ENCODE measurements around the gene LIN9. TPM values are rescaled to one million over a fixed set of nuclear protein-coding genes. Genes with fewer than 3 reads are reported as not detected.

Gene LIN9
- total and polyA plus RNA-seq, 2 donors (not counting 3 experiments of a cell fraction or from before 2014, with no cell fraction given), result 2.5 to 7.6 TPM

DNA sequence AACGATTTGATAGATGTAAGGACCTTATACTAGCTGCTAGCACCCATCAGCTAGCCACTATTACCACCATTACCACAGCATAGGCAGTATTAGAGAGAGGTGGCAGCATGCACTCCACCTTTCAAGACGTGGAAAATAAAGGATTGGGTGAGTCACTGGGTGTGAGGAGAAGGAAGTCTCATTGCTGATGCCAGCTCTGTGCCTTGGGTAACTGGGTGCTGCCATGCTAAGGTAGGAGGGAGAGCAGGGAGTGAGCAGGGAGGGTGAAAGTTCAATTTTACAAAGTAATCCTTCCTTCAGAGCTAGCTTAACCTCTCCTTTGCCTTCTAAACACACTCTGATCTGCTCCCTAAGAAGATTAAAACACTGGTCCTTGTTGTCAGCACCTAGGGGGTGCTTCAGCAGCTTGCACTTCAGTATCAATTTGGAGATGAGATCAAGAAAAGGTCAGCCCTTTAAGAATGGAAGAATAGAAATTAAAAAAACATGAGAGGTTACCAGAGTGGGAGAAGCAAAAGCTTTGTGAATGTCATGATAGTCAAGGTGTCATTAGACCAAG is 1.8 kb upstream of the LIN9 start:
- Histone ChIP-seq H3K27ac (ENCODE audit: insufficient read depth, low read depth, low read length) (no peak overlapping the region), H3K4me2 (ENCODE audit: insufficient read depth, low read length) (no peak overlapping the region), H3K4me3 (replicated peaks in 1 of 3; ENCODE audit: insufficient read depth in 1 of 3, low read depth in 1 of 3, low read length in 3 of 3) (no peak overlapping the region), H2AFZ (ENCODE audit: low read depth, low read length) (peak overlapping the region; percentile 48), H3K36me3 (ENCODE audit: control insufficient read depth in 2 of 2, extremely low read depth in 1 of 2, insufficient read depth in 2 of 2, low read length in 2 of 2) (no peaks in the 10 kb centered on the region), H3K9me3 (replicated peaks; ENCODE audit: control insufficient read depth, insufficient read depth, low read length) (no peaks in the 10 kb centered on the region), H3K79me2 (ENCODE audit: control insufficient read depth, insufficient read depth, low read length) (peaks cover 30% of the 10 kb centered on the region), H3K9ac (replicated peaks; ENCODE audit: extremely low read depth, insufficient read depth, low read length) (no peak overlapping the region), H3K4me1 (ENCODE audit: control insufficient read depth, extremely low read depth, insufficient read depth, low read length) (peaks cover 13% of the 10 kb centered on the region), H3K9me1 (replicated peaks; ENCODE audit: control insufficient read depth, extremely low read depth, insufficient read depth, low read length) (no peaks in the 10 kb centered on the region), H3K27me3 (ENCODE audit: control insufficient read depth in 2 of 2, insufficient read depth in 2 of 2, low read length in 2 of 2) (peaks cover 3 to 4% of the 10 kb centered on the region in 2 experiments), H4K20me1 (replicated peaks; ENCODE audit: control insufficient read depth, extremely low read depth, insufficient read depth, low read length) (no peaks in the 10 kb centered on the region)
- TF ChIP-seq FOS (IDR thresholded peaks at IDR 0.05; ENCODE audit: borderline replicate concordance, insufficient read depth, low read length) (no peak), JUN (IDR thresholded peaks at IDR 0.05; ENCODE audit: borderline replicate concordance, insufficient read depth, insufficient read length, low read depth) (no peak), MYC (IDR thresholded peaks at IDR 0.05; ENCODE audit: low read depth, low read length) (no peak), POLR2A (IDR thresholded peaks at IDR 0.05; ENCODE audit: low read depth, low read length) (no peak), POLR2AphosphoS5 (IDR thresholded peaks at IDR 0.05; ENCODE audit: insufficient read depth, low read depth, low read length) (no peak), GATA2 (IDR thresholded peaks at IDR 0.05; ENCODE audit: insufficient read depth, insufficient read length, low read depth, low read length) (no peak), EZH2 (IDR thresholded peaks at IDR 0.05; ENCODE audit: borderline replicate concordance, low read depth, low read length, severe bottlenecking) (no peak)
- TF ChIP-seq, protein P1, sequence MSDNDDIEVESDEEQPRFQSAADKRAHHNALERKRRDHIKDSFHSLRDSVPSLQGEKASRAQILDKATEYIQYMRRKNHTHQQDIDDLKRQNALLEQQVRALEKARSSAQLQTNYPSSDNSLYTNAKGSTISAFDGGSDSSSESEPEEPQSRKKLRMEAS (IDR thresholded peaks at IDR 0.05; ENCODE audit: insufficient read depth, insufficient read length), result no peak
- TF ChIP-seq, protein P2, sequence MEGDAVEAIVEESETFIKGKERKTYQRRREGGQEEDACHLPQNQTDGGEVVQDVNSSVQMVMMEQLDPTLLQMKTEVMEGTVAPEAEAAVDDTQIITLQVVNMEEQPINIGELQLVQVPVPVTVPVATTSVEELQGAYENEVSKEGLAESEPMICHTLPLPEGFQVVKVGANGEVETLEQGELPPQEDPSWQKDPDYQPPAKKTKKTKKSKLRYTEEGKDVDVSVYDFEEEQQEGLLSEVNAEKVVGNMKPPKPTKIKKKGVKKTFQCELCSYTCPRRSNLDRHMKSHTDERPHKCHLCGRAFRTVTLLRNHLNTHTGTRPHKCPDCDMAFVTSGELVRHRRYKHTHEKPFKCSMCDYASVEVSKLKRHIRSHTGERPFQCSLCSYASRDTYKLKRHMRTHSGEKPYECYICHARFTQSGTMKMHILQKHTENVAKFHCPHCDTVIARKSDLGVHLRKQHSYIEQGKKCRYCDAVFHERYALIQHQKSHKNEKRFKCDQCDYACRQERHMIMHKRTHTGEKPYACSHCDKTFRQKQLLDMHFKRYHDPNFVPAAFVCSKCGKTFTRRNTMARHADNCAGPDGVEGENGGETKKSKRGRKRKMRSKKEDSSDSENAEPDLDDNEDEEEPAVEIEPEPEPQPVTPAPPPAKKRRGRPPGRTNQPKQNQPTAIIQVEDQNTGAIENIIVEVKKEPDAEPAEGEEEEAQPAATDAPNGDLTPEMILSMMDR (IDR thresholded peaks at IDR 0.05; ENCODE audit: extremely low read depth in 1 of 2, insufficient read depth in 1 of 2, low read depth in 1 of 2, low read length in 2 of 2), result no peak
- CTCF ChIA-PET, result interaction anchor here (1.2 to 2.3 kb wide), 3 partner anchors 15 to 97 kb away, joined by 3 to 18 read pairs (median 10); partner anchors contain the start of gene PARP1
- POLR2A ChIA-PET, result no interaction called here
- BruUV-seq (replicated peaks), result no TSS peak
- dilution Hi-C loops (cut with MboI; ENCODE audit: extremely low pct_ligation_motif_present, low sequenced_read_pairs), result no loop called here
- intact Hi-C loops (cut with micrococcal nuclease), result no loop called here
- no peak for FAIRE-seq
- no peak for DNase-seq (ENCODE audit: low read depth, low spot score)

Data from endothelial cell of umbilical vein (primary cell).